ENCODE results near the gene TMEM213.
"Not testable (repeated sequence)": the region's sequence is repeated elsewhere in the genome, so short reads cannot be mapped to it uniquely, and the experiment has no call there.

The TMEM213 gene

GRCh38 chr7:138798836-138799235 lies 1.0 kb downstream of the TMEM213 start:
- no peak for DNase-seq

DNA sequence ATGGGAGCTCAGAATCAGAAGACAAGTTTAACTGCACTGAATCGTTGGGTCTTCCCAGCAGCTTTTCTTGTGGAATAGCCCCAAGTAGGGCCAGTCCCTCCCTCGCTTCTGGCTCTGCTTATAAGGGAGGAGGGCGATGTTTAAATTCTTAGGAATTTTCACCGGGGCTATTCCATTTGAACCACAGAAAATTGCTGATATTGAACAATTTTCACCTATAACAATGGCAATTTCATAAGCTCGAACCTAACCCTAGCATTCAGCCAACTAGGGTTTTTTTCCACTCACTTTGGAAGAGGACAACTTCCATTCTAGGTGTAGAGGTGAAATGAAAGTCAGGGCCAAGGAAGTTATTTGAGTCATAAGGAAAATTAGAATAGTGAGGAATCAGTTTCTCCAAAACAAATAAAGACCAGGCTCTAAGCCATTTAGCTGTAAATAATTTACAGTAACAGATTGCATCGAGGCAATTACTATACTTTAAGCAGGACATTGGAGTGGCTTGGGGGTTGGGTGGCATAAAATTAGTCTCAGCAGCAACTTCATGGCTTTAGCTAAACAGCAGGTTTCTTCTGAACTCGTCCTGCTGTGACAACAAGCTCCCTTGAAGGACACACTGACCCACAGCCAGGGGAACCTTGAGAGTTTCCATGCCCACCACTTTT lies 1.7 kb downstream of the TMEM213 start:
- no peak for DNase-seq

DNA sequence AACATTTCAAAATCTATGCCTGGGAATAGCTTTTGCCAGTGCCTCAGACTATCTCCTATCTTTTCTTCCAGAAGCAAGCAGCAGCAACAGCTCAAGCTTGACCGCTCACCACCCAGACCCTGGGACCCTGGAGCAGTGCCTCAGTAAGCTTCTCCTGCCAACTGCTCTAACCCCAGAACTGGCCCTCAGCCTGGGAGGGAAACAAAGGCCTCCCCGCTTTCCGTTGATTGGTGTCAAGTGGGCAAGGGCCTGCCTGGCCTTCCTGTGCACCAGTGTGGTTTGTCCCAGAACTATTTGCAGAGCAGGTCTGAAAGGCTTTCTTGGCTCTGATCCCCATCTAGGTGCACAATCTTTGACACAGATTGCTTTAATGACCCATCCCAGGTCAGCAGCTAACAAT lies 3.5 kb downstream of the TMEM213 start:
- DNase-seq, result no peak

GRCh38 chr7:138802706-138803105 lies 4.9 kb downstream of the TMEM213 start:
- DNase-seq, result no peak

- DNase-seq, result no peak
Measured at GRCh38 chr7:138804618-138805017, 6.8 kb downstream of the TMEM213 start.

GRCh38 chr7:138809346-138809745 lies 11.6 kb downstream of the TMEM213 start:
- no peak for DNase-seq

- DNase-seq, result not testable (repeated sequence)
Measured at GRCh38 chr7:138811327-138811726, 13.5 kb downstream of the TMEM213 start.

DNA sequence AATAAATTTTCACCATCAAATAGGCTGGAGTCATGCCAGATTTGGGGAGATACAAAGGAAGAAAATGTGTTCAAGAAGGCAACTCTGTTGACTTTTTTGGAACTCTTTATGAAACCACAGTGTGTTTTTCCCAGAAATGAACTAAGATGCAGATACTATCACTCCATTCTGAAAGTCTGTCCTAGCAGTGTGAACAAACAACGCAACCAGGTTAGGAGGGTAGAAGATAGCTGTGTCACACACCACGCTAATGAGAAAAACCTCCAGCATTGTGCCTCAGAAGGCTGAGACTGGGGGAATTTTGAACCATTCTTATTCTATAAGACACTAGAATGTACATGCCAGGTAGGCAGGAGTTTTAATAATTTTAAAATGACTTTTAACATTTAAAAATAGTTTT lies 16.2 kb downstream of the TMEM213 start:
- DNase-seq, result no peak

- DNase-seq, result no peak
Measured at GRCh38 chr7:138814816-138815332, 17.1 kb downstream of the TMEM213 start.

GRCh38 chr7:138816650-138817049 lies 18.9 kb downstream of the TMEM213 start:
- DNase-seq, result no peak

DNA sequence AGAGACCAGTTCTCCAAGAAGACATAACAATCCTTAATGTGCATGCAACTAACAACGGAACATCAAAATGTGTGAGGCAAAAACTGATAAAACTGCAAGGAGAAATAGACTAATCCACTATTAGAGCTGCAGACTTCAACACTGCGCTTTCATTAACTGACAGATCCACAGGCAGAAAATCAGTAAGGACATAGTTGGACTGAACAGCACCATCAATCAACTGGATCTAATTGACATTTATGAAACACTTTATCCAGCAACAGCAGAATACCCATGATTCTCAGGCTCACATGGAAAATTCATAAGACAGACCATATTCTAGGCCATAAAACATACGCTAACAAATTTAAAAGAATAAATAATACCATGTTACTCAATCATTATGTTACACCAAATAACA lies 21.8 kb downstream of the TMEM213 start:
- no peak for DNase-seq

GRCh38 chr7:138821912-138822311 lies 24.1 kb downstream of the TMEM213 start:
- DNase-seq, result no peak

- no peak for DNase-seq
Measured at GRCh38 chr7:138822867-138823535, 25.2 kb downstream of the TMEM213 start.

DNA sequence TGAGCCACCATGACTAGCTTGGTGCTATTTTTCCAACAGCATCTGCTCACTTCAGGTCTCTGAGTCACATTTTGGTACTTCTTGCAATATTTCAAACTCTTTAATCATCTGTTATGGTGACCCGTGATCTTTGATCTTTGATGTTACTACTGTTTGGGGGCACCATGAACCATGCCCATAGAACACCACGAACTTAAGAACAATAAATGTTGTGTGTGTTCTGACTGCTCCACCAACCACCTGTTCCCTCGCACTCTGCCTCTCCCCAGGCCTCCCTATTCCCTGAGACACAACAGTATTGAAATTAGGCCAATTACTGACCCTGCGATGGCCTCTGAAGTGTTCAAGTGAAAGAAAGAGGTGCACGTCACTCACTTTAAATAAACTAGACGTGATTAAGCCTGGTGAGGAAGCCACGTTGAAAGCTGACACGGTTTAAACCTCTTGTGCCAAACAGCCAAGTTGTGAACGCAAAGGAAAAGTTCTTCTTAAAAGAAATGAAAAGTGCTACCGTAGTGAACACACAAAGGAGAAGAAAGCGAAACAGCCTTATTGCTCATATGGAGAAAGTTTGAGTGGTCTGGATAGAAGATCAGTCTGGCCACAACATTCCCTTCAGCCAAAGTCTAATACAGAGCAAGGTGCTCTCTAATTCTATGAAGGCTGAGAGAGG lies 27.4 kb downstream of the TMEM213 start:
- no peak for DNase-seq

DNA sequence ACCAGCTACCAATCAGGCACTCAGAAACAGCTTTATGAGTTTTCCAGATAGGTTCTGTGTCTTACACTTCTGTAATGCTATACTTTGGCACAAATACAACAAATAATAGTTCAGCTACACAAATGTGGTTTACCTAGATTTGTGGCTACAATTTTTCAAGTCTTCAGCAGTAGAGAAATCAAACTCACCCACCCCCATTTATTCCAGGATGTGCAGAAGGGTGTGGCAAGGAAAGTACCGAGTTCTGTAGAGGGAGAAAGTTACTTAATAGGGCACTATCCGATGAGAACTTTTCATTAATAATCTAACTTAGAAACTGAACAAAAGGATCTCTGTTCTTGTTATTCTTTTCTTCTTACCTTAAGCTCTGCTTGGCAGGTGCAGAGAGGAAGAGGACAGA lies 30.5 kb downstream of the TMEM213 start:
- DNase-seq, result no peak

DNA sequence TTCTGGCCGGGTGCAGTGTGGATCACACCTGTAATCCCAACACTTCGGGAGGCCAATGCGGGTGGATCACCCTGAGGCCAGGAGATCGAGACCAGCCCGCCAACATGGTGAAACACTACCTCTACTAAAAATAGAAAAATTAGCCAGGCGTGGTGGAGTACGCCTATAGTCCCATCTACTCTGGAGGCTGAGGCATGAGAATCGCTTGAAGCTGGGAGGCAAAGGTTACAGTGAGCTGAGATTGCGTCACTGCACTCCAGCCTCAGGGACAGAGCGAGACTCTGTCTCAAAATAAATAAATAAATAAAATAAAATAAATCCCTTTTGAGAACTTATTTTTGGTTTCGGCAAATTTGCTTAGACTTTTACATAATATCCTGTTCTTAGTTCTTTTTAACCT lies 31.5 kb downstream of the TMEM213 start:
- DNase-seq, result no peak

DNA sequence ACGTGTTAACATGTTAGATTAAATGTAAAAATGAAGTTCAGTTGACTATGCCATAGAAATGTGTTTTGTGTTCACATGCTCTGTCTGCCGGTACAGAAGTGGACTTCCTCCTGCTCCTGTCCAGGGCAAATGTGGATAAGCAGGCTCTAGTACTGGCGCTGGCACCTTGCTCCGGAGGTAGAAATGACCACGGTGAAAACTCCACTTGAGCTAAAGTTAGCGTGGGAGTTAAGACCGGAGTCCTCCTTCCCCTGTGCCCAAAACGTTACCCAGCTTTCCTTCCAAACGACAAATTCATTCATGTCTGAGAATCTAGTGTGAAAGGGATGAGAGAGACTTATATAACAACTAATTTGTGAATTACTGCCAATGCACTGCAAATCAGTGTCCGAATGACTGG lies 35.2 kb downstream of the TMEM213 start:
- no peak for DNase-seq

DNA sequence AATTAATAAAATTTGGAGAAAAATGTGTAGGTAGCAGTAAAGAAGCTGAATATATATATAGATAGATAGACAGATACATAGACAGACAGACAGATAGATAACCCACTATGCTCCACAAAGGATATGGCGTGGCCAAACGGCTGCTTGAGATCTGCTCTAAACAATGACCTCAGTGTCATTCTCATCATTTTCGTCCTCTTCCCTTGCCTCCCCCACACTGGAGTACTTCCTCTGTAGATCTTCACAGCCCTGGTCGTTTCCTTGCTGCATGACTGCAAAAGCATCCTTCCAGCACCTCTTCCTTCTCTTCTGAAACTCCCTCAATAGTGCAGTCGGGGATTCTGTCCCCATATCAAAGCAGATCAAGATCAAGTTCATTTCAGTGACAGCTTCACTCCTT lies 35.8 kb downstream of the TMEM213 start:
- DNase-seq, result no peak

- no peak for DNase-seq
Measured at GRCh38 chr7:138834583-138834982, 36.8 kb downstream of the TMEM213 start.

DNA sequence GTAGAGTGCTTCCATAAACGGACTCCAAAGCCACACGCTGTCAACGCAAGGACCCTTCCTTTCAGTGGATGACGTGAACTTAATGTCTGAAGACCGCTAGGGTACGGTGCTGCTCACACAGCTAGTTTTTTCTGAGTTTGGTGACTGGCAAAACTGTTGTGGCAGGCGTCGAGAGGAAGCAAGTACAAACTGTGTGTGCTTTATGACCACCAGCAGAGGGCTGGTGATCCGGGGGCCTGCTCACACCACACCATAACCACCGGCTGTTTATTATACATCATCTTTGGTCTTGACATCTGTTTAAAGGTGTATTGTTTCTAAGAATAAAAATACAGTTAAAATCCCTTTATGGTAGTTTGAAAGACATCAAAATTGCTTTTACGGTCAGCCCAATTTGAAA lies 37.3 kb downstream of the TMEM213 start:
- no peak for DNase-seq

GRCh38 chr7:138837627-138838026 lies 39.8 kb downstream of the TMEM213 start:
- peak; percentile 78 for DNase-seq

- DNase-seq, result peak; percentile 34
Measured at GRCh38 chr7:138838166-138838565, 40.4 kb downstream of the TMEM213 start.

GRCh38 chr7:138842111-138842510 lies 44.3 kb downstream of the TMEM213 start:
- DNase-seq, result no peak
